Keratinocyte (primary cell): ENCODE measurements around the gene OR10G8. TPM values are rescaled to one million over a fixed set of nuclear protein-coding genes. Genes with fewer than 3 reads are reported as not detected.

Experiments used
- DNase-seq: peaks from one replicate; pipeline ENCODE4 v3.0.0-alpha.2; 2011; ENCODE audit warnings: low read depth, missing footprints, low spot score
- FAIRE-seq: peaks from 2 replicates; lab custom pipeline; 2011; peaks lifted over from hg19 to GRCh38; lab: Jason Lieb, UNC
- H2AFZ ChIP-seq: 2 replicates; pipeline ENCODE4 v1.6.0; 2012; ENCODE audit warnings: low read length, control low read depth, inconsistent platforms; ENCODE audit not compliant: control insufficient read depth
- H3K27ac ChIP-seq: 2 replicates; pipeline ENCODE4 v1.5.1; 2011; ENCODE audit warnings: low read length; ENCODE audit not compliant: control insufficient read depth, insufficient read depth
- H3K27me3 ChIP-seq: 3 replicates; pipeline ENCODE4 v1.6.0; 2011; ENCODE audit warnings: low read length; ENCODE audit not compliant: control insufficient read depth, insufficient read depth; ENCODE audit errors: extremely low read depth
- H3K36me3 ChIP-seq, 2 experiments: 2 replicates in 1 of 2; 3 replicates in 1 of 2; pipeline ENCODE4 v1.5.1; 2011; ENCODE audit warnings: low read length in 2 of 2, mild to moderate bottlenecking in 1 of 2; ENCODE audit not compliant: control insufficient read depth in 2 of 2, insufficient read depth in 2 of 2; ENCODE audit errors: extremely low read depth in 1 of 2
- H3K4me1 ChIP-seq: 3 replicates; pipeline ENCODE4 v1.5.1; 2011; ENCODE audit warnings: low read length; ENCODE audit not compliant: control insufficient read depth, insufficient read depth; ENCODE audit errors: extremely low read depth
- H3K4me2 ChIP-seq: 3 replicates; pipeline ENCODE4 v1.6.0; 2011; ENCODE audit warnings: low read depth, low read length; ENCODE audit not compliant: control insufficient read depth, insufficient read depth; ENCODE audit errors: extremely low read depth
- H3K4me3 ChIP-seq, 3 experiments: fragments of 200-600 bp in 1 of 3; sonication (generic) in 1 of 3; 2 replicates in 2 of 3; 3 replicates in 1 of 3; pipeline ENCODE4 v1.5.1; 2011 to 2016; ENCODE audit warnings: low read length in 3 of 3, mild to moderate bottlenecking in 3 of 3, control low read depth in 2 of 3, inconsistent platforms in 1 of 3, low read depth in 1 of 3, mixed read lengths in 1 of 3, mixed run types in 1 of 3, moderate library complexity in 1 of 3; ENCODE audit not compliant: control insufficient read depth in 2 of 3, insufficient read depth in 2 of 3; ENCODE audit errors: extremely low read depth in 1 of 3
- H3K79me2 ChIP-seq: 2 replicates; pipeline ENCODE4 v1.6.0; 2012; ENCODE audit warnings: low read length; ENCODE audit not compliant: control insufficient read depth, insufficient read depth
- H3K9ac ChIP-seq: 3 replicates; pipeline ENCODE4 v1.6.0; 2011; ENCODE audit warnings: low read length; ENCODE audit not compliant: control insufficient read depth, insufficient read depth; ENCODE audit errors: extremely low read depth
- H3K9me1 ChIP-seq: 3 replicates; pipeline ENCODE4 v1.6.0; 2011; ENCODE audit warnings: low read length; ENCODE audit not compliant: control insufficient read depth, insufficient read depth; ENCODE audit errors: extremely low read depth
- H3K9me3 ChIP-seq: 2 replicates; pipeline ENCODE4 v1.5.1; 2012; ENCODE audit warnings: low read depth, low read length; ENCODE audit not compliant: control insufficient read depth
- H4K20me1 ChIP-seq: 3 replicates; pipeline ENCODE4 v1.6.0; 2011; ENCODE audit warnings: low read length; ENCODE audit not compliant: control insufficient read depth, insufficient read depth; ENCODE audit errors: extremely low read depth
- CTCF ChIP-seq, 3 experiments: IDR thresholded peaks in 1 of 3; conservative IDR thresholded peaks in 1 of 3; optimal IDR thresholded peaks in 1 of 3; 2 replicates in 2 of 3; 3 replicates in 1 of 3; pipeline versions ENCODE3 to v1.5.1; 2011; ENCODE audit warnings: low read length in 3 of 3, mild to moderate bottlenecking in 3 of 3, moderate library complexity in 2 of 3, control low read depth in 1 of 3, inconsistent platforms in 1 of 3; ENCODE audit not compliant: insufficient read depth in 2 of 3; ENCODE audit errors: extremely low read depth in 1 of 3
- EZH2 ChIP-seq: IDR thresholded peaks from one replicate; pipeline ENCODE4 v1.6.1; 2012; ENCODE audit warnings: inconsistent platforms, mild to moderate bottlenecking, low read length, moderate library complexity
- dilution Hi-C: fragments of 300-500 bp; cut with MboI; formaldehyde crosslinking; loops from one replicate; pipeline ENCODE4 v1.7.0; 2020; ENCODE audit warnings: low sequenced_read_pairs; ENCODE audit not compliant: extremely low pct_ligation_motif_present
- polyA plus RNA-seq, 5 experiments: library from polyadenylated mRNA; depleted of rRNA in 3 of 5; stranded (reverse) in 3 of 5; stranded (forward) in 1 of 5; unstranded in 1 of 5; fragments of >200 nt; gene quantifications; 1 replicate in 1 of 5; 2 replicates in 3 of 5; 3 replicates in 1 of 5; pipeline versions ENCODE4 v1.2.1 to v1.2.3, GENCODE V29; 2011 to 2012; ENCODE audit warnings: missing spikeins in 2 of 5, low read depth in 1 of 5, low replicate concordance in 1 of 5

The OR10G8 gene
- polyA plus RNA-seq, 1 donor (not counting 4 experiments of a cell fraction or from before 2014, with no cell fraction given): not detected

- Histone ChIP-seq H3K4me1 (peaks cover 20% of the 10 kb centered on the region), H3K4me2 (no peak overlapping the region), H3K27me3 (no peaks in the 10 kb centered on the region), H4K20me1 (no peaks in the 10 kb centered on the region), H3K27ac (no peak overlapping the region), H3K36me3 (no peaks in the 10 kb centered on the region), H2AFZ (no peak overlapping the region), H3K9me3 (no peaks in the 10 kb centered on the region), H3K79me2 (no peaks in the 10 kb centered on the region), H3K9me1 (no peaks in the 10 kb centered on the region), H3K4me3 (no peak overlapping the region), H3K9ac (no peak overlapping the region)
- dilution Hi-C loops: no loop called here
- FAIRE-seq (no peak), DNase-seq (no peak)
- TF ChIP-seq EZH2 (no peak), CTCF (optimal IDR thresholded peaks at IDR 0.05 in 1 of 3, IDR thresholded peaks at IDR 0.05 in 1 of 3, conservative IDR thresholded peaks at IDR 0.05 in 1 of 3; ENCODE audit: extremely low read depth in 1 of 3, insufficient read depth in 2 of 3, low read length in 3 of 3) (no peak)
These were observed 47.3 kb upstream of the OR10G8 start for GRCh38 chr11:123979311-123979710.

- no peaks in the 10 kb centered on the region for H3K4me1 ChIP-seq
- H3K27me3 ChIP-seq: no peaks in the 10 kb centered on the region
- no peak within 1 kb of the TSS for H3K9ac ChIP-seq
- H3K27ac ChIP-seq: no peak within 1 kb of the TSS
- H3K4me3 ChIP-seq: no peak within 1 kb of the TSS
- no peaks in the 10 kb centered on the region for H3K9me1 ChIP-seq
- H3K36me3 ChIP-seq: no peaks in the 10 kb centered on the region
- H3K4me2 ChIP-seq: no peak within 1 kb of the TSS
- dilution Hi-C loops: no loop called here
- no peak for FAIRE-seq
- no peak for TF ChIP-seq EZH2
- TF ChIP-seq CTCF (optimal IDR thresholded peaks at IDR 0.05 in 1 of 3, IDR thresholded peaks at IDR 0.05 in 1 of 3, conservative IDR thresholded peaks at IDR 0.05 in 1 of 3; ENCODE audit: extremely low read depth in 1 of 3, insufficient read depth in 2 of 3, low read length in 3 of 3): no peak
- no peak for DNase-seq
- H4K20me1 ChIP-seq: no peaks in the 10 kb centered on the region
- H3K79me2 ChIP-seq: no peaks in the 10 kb centered on the region
- H3K9me3 ChIP-seq: no peaks in the 10 kb centered on the region
- H2AFZ ChIP-seq: no peak within 1 kb of the TSS
These were observed 31.5 kb upstream of the OR10G8 start, which contains the start of gene OR10G6 for GRCh38 chr11:123995119-123995518. OR10G6 (minus strand) TSS chr11:123995161; CDS start chr11:123995161, 0 bp downstream.
